MM.1S (cell line): Measurements from ENCODE around the gene UQCC5.

Source experiments
- DNase-seq: peaks from one replicate; pipeline ENCODE4 v3.0.0-alpha.2; 2015
- H2AFZ ChIP-seq: fragments of 300-600 bp; sonication (generic); 2 replicates; pipeline ENCODE4 v1.6.0; 2016; ENCODE audit warnings: antibody characterized with exemption, low read length
- H3F3A ChIP-seq: fragments of 300-600 bp; sonication (generic); 2 replicates; pipeline ENCODE4 v1.6.1; 2016; ENCODE audit warnings: mild to moderate bottlenecking, antibody characterized with exemption, low read length, moderate library complexity, mixed read lengths; ENCODE audit not compliant: insufficient read depth
- H3K27ac ChIP-seq: fragments of 300-600 bp; sonication (generic); 2 replicates; pipeline ENCODE4 v1.5.1; 2016; ENCODE audit warnings: mild to moderate bottlenecking, low read length
- H3K27me3 ChIP-seq: fragments of 300-600 bp; sonication (generic); replicated peaks from 2 replicates; pipeline ENCODE4 v1.6.0; 2016; ENCODE audit warnings: low read length; ENCODE audit not compliant: insufficient read depth
- H3K36me3 ChIP-seq: fragments of 300-600 bp; sonication (generic); replicated peaks from 2 replicates; pipeline ENCODE4 v1.6.1; 2016; ENCODE audit warnings: mild to moderate bottlenecking, low read length, mixed read lengths; ENCODE audit not compliant: insufficient read depth
- H3K4me1 ChIP-seq: fragments of 300-600 bp; sonication (generic); 2 replicates; pipeline ENCODE4 v1.6.1; 2016; ENCODE audit warnings: low read length, mixed read lengths
- H3K4me2 ChIP-seq: fragments of 300-600 bp; sonication (generic); 2 replicates; pipeline ENCODE4 v1.6.0; 2016; ENCODE audit warnings: low read depth, low read length
- H3K4me3 ChIP-seq: fragments of 300-600 bp; sonication (generic); 2 replicates; pipeline ENCODE4 v1.5.1; 2016; ENCODE audit warnings: low read length, mixed read lengths
- H3K79me2 ChIP-seq: fragments of 300-600 bp; sonication (generic); 2 replicates; pipeline ENCODE4 v1.6.1; 2016; ENCODE audit warnings: mixed run types, low read length, mixed read lengths
- H3K9ac ChIP-seq: fragments of 300-600 bp; sonication (generic); 2 replicates; pipeline ENCODE4 v1.6.1; 2016; ENCODE audit warnings: low read length, mixed read lengths
- H3K9me2 ChIP-seq: fragments of 300-600 bp; sonication (generic); replicated peaks from 2 replicates; pipeline ENCODE4 v1.6.1; 2016; ENCODE audit warnings: mild to moderate bottlenecking, low read length, mixed read lengths; ENCODE audit not compliant: insufficient read depth
- H3K9me3 ChIP-seq: fragments of 300-600 bp; sonication (generic); replicated peaks from 2 replicates; pipeline ENCODE4 v1.6.1; 2016; ENCODE audit warnings: mild to moderate bottlenecking, low read length, mixed read lengths; ENCODE audit not compliant: insufficient read depth
- H4K20me1 ChIP-seq: fragments of 300-600 bp; sonication (generic); 2 replicates; pipeline ENCODE4 v1.6.1; 2016; ENCODE audit warnings: mild to moderate bottlenecking, low read length, moderate library complexity, mixed read lengths; ENCODE audit not compliant: insufficient read depth
- EZH2 ChIP-seq: fragments of 300-600 bp; sonication (generic); optimal IDR thresholded peaks from 2 replicates; pipeline ENCODE3; 2017; ENCODE audit warnings: low read depth, mild to moderate bottlenecking, antibody characterized with exemption, low read length, mixed read lengths
- EZH2phosphoT487 ChIP-seq: fragments of 300-600 bp; sonication (generic); IDR thresholded peaks from 2 replicates; pipeline ENCODE4 v1.6.1; 2018; ENCODE audit warnings: antibody characterized with exemption, low read length
- TF ChIP-seq, protein P1 (sequence below): fragments of 300-600 bp; sonication (generic); IDR thresholded peaks from 2 replicates; pipeline ENCODE4 v1.5.1; 2016; ENCODE audit warnings: antibody characterized with exemption, low read length, mixed read lengths

UQCC5 gene

DNA sequence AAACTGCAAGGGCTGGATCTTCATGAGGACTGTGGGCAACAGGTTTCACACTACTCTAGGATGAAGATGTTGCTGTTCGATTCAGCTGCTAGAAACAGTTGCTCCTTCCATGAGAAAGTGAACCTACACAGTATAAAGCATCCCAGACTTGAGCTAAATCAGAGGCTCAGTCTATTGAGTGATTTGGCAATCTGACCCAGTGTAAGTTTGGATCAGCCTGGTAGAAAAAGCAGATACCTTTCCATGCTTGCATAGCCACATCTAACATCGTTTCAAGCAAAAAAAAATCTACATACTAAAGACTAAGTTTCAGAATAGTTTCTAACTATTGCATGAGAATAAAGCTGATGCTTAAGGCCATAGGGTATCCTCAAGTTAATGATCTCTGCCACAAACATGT is 4.6 kb downstream of the UQCC5 start:
- Histone ChIP-seq H3K4me3 (no peak overlapping the region), H3K4me1 (peaks cover 12% of the 10 kb centered on the region), H3K4me2 (no peak overlapping the region), H3K9ac (no peak overlapping the region), H3K27me3 (no peaks in the 10 kb centered on the region), H3F3A (peaks cover 16% of the 10 kb centered on the region), H3K79me2 (peaks cover 77% of the 10 kb centered on the region), H2AFZ (no peak overlapping the region), H4K20me1 (no peaks in the 10 kb centered on the region; the same call in 1 of the 2 replicates), H3K9me3 (no peaks in the 10 kb centered on the region), H3K27ac (no peak overlapping the region), H3K36me3 (peaks cover 14% of the 10 kb centered on the region; the same call in 1 of the 2 replicates), H3K9me2 (no peaks in the 10 kb centered on the region)
- TF ChIP-seq EZH2 (no peak), EZH2phosphoT487 (no peak)
- TF ChIP-seq, protein P1, sequence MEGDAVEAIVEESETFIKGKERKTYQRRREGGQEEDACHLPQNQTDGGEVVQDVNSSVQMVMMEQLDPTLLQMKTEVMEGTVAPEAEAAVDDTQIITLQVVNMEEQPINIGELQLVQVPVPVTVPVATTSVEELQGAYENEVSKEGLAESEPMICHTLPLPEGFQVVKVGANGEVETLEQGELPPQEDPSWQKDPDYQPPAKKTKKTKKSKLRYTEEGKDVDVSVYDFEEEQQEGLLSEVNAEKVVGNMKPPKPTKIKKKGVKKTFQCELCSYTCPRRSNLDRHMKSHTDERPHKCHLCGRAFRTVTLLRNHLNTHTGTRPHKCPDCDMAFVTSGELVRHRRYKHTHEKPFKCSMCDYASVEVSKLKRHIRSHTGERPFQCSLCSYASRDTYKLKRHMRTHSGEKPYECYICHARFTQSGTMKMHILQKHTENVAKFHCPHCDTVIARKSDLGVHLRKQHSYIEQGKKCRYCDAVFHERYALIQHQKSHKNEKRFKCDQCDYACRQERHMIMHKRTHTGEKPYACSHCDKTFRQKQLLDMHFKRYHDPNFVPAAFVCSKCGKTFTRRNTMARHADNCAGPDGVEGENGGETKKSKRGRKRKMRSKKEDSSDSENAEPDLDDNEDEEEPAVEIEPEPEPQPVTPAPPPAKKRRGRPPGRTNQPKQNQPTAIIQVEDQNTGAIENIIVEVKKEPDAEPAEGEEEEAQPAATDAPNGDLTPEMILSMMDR, result no peak
- no peak for DNase-seq

DNA sequence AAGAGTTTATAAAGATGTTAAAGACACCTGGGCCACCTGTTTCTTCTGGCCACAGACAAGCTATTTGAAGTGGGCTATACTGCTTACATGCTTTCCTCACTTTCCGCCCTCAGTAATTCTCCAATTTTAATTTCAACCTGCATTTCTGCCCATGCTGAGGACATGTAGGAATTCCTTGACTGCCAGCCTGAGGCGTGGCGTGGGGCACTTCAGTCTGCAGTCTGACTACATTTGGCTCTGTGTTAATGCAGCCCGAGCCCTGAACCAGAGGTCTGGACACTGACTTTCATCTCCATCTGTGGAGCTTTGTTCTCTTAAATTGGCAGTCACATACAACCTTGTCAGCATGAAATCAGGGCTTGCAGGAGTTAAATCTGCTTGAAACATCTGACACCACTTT is 8.5 kb downstream of the UQCC5 start:
- H3K4me3 ChIP-seq, result no peak overlapping the region
- no peaks in the 10 kb centered on the region; the same call in 1 of the 2 replicates for H4K20me1 ChIP-seq
- H3K27ac ChIP-seq, result no peak overlapping the region
- H3K36me3 ChIP-seq, result peaks cover 17% of the 10 kb centered on the region
- peaks cover 20% of the 10 kb centered on the region for H3F3A ChIP-seq
- TF ChIP-seq, protein P1, result no peak
- no peak for TF ChIP-seq EZH2phosphoT487
- no peak for TF ChIP-seq EZH2
- H3K9ac ChIP-seq, result no peak overlapping the region
- no peak overlapping the region for H2AFZ ChIP-seq
- H3K4me2 ChIP-seq, result no peak overlapping the region
- H3K27me3 ChIP-seq, result no peaks in the 10 kb centered on the region
- no peaks in the 10 kb centered on the region for H3K9me3 ChIP-seq
- no peaks in the 10 kb centered on the region for H3K9me2 ChIP-seq
- peaks cover 17% of the 10 kb centered on the region for H3K4me1 ChIP-seq
- no peak for DNase-seq
- H3K79me2 ChIP-seq, result peaks cover 51% of the 10 kb centered on the region

DNA sequence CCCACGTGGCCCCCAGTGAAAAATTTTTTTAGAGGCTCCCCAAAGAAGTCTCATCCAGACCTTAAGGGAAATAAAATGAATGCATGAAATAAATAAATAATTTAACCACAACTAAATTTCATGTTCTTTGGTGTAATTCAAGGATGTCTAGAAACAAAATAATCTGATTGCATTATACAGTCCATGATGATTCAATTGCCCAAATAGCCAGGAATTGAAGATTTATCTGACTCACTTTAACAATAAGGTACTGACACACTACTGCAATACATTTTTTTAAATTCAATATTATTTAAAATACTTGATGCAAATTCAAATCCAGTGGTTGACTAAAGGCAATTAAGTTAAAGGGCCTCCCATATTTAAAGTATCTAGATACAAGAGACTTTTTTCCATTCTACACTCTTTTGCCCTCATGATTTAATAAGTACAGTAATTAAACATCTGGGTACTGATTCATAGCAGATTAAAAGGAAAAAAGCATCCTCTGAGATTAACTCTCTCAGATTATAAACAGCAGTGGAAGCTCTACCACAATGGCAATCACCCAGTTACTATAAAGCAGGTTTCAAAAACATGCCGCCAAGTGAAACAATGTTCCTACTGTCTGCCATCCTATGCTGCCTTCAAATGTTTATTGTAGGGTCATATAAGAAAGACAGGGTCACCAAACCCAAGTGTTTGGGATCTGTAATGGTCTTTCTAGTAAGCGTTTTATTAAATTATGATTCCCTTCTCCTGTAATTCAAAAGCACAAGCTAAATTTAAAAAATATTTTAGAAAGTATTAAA is 9.9 kb downstream of the UQCC5 start:
- Histone ChIP-seq H3K4me3 (no peak overlapping the region), H3K4me1 (peaks cover 17% of the 10 kb centered on the region), H3K4me2 (no peak overlapping the region), H3K36me3 (peaks cover 13% of the 10 kb centered on the region; the same call in 1 of the 2 replicates), H3F3A (peaks cover 13% of the 10 kb centered on the region), H3K27ac (no peak overlapping the region), H4K20me1 (no peaks in the 10 kb centered on the region), H3K27me3 (no peaks in the 10 kb centered on the region), H3K79me2 (peaks cover 37% of the 10 kb centered on the region), H2AFZ (no peak overlapping the region), H3K9me2 (no peaks in the 10 kb centered on the region), H3K9ac (no peak overlapping the region), H3K9me3 (no peaks in the 10 kb centered on the region)
- DNase-seq, result no peak
- TF ChIP-seq, protein P1, result no peak
- TF ChIP-seq EZH2phosphoT487 (no peak), EZH2 (no peak)
